Suprapubic skin (tissue), 4 donors: Measurements from ENCODE around the gene MOB1B.

Source experiments
- POLR2A ChIP-seq, 2 donors: fragments of 450-650 bp; IDR thresholded peaks; one replicate each; pipeline ENCODE4 v1.6.1; 2017; ENCODE audit warnings: antibody characterized with exemption in 2 of 2, mild to moderate bottlenecking in 2 of 2, moderate library complexity in 2 of 2
- POLR2AphosphoS5 ChIP-seq, 3 donors: sonication (generic); formaldehyde crosslinking; IDR thresholded peaks; one replicate each; pipeline ENCODE4 v1.6.1; 2017; ENCODE audit warnings: antibody characterized with exemption in 3 of 3
- TF ChIP-seq, protein P1 (sequence below), 2 donors: fragments of 200-600 bp in 1 of 2; fragments of 450-650 bp in 1 of 2; sonication (generic) in 1 of 2; IDR thresholded peaks; one replicate each; pipeline ENCODE4 v1.5.1; 2016 to 2019; ENCODE audit warnings: antibody characterized with exemption in 2 of 2, mild to moderate bottlenecking in 1 of 2, moderate library complexity in 1 of 2

DNA sequence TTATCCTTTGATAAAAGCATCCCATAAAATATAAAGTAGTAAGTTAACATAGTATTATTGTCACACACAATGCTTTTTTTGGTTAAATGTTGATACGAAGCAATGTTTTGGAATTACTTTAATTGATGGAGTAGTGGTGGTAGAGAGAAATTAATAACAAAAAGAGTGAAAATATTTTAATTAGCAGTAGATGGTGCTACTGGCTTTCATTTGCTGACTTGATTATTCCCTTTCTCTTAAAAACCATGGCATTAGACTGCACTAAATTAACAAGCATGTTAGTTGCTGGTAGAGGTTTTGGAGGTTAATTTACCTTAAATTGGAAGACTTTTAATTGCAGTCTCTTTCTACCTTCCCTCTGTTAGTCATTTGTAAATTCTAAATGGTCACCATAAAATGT lies 82.4 kb downstream of the MOB1B start:
- TF ChIP-seq, protein P1, sequence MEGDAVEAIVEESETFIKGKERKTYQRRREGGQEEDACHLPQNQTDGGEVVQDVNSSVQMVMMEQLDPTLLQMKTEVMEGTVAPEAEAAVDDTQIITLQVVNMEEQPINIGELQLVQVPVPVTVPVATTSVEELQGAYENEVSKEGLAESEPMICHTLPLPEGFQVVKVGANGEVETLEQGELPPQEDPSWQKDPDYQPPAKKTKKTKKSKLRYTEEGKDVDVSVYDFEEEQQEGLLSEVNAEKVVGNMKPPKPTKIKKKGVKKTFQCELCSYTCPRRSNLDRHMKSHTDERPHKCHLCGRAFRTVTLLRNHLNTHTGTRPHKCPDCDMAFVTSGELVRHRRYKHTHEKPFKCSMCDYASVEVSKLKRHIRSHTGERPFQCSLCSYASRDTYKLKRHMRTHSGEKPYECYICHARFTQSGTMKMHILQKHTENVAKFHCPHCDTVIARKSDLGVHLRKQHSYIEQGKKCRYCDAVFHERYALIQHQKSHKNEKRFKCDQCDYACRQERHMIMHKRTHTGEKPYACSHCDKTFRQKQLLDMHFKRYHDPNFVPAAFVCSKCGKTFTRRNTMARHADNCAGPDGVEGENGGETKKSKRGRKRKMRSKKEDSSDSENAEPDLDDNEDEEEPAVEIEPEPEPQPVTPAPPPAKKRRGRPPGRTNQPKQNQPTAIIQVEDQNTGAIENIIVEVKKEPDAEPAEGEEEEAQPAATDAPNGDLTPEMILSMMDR (IDR thresholded peaks at IDR 0.05) = no peak
- no peak for TF ChIP-seq POLR2AphosphoS5 (IDR thresholded peaks at IDR 0.05)
- no peak for TF ChIP-seq POLR2A (IDR thresholded peaks at IDR 0.05)
